ENCODE data around the gene SLCO4A1.

- TF ChIP-seq CTCF (IDR thresholded peaks at IDR 0.05) (no peak), ZFX (IDR thresholded peaks at IDR 0.05; ENCODE audit: borderline replicate concordance) (no peak)
Measured at GRCh38 chr20:62660240-62660615, 17.9 kb downstream of the SLCO4A1 start.
